Epithelial cell of prostate (primary cell): ENCODE results near the gene MTX3.

Experiments
- DNase-seq: peaks from one replicate; pipeline ENCODE4 v3.0.0-alpha.2; 2011; ENCODE audit warnings: low read depth, low spot score
- H3K27ac ChIP-seq: fragments of 450-650 bp; 2 replicates; pipeline ENCODE4 v1.5.1; 2017; ENCODE audit warnings: mild to moderate bottlenecking

Gene MTX3

DNA sequence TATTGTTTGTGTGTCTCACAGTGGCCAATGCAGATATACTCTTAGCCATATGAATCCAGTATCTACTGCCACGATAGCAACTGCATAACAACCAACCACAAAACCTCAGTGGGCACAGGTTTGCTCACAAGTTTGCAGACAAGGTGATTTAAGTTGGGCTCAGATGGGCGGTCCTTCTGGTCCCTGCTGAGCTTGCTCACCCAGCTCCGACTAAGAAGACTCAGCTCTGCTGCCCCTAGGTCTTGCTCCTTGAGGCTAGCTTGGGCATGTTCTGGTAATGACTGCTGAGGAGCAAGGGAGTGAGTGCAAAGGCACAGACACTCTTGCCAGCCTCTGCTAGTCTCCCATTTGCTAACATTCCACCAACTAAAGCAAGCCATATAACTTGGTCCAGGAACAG, 52.6 kb downstream of the MTX3 start:
- H3K27ac ChIP-seq = peak overlapping the region; percentile 57
- DNase-seq = peak; percentile 83

- DNase-seq = no peak
- peak overlapping the region; percentile 57 for H3K27ac ChIP-seq
Observed at GRCh38 chr5:79936646-79937216, 54.3 kb downstream of the MTX3 start.

DNA sequence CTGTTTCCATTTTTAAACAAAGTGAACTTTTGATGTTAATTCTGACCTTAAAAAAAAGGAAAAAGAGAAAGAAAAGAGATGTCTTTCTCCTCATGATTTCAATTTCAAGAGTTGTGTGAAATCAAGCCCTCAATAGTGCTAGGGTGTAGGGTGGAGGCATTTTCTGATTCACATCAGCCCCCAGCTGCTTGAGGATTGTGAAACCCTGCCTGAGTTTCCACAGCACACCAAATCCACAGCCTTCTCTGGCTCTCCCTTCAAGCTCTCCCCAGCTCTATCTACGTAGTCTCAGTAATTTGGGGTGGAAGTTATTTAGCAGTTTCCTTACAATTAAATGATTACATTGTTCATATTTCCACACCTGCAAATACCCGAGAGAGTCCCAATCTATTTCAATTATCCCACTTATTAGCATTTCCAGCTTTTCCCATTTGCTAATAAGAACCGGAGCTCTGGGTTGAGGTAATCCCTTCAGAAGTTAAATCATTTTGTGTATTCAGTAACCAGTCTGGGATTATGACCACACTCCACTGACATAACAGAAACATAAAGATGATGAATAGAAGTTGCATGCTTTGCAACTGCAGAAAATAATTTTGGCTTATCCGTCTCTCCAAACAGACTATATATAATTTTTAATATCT, 54.9 kb downstream of the MTX3 start:
- H3K27ac ChIP-seq = peak overlapping the region; percentile 57
- DNase-seq = no peak

- no peak for DNase-seq
- H3K27ac ChIP-seq = no peak overlapping the region
Observed at GRCh38 chr5:79934681-79935080, 56.4 kb downstream of the MTX3 start.

- DNase-seq = no peak
- no peak overlapping the region for H3K27ac ChIP-seq
Observed at GRCh38 chr5:79932510-79933504, 58.3 kb downstream of the MTX3 start.

DNA sequence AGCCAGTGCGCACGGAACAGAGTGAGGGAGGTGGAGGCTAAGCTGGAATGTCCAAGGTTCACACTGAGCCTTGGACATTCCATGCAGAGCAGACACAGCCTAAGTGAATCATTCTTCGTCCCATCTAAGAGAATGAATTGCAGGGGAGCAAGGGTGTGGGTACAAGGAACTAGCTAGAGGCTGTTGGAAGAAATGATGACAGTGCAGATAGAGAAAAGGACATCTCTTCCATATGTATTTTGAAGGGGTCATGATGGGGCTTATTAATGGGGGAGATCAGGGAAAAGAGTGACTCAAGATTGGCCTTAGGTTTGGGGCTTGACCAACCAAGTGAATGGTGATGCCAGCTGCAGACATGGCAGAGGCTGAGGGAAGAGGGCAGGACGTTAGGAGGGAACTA, 59.2 kb downstream of the MTX3 start:
- H3K27ac ChIP-seq = no peak overlapping the region
- no peak for DNase-seq

GRCh38 chr5:79931409-79931808, 59.7 kb downstream of the MTX3 start:
- DNase-seq = no peak
- H3K27ac ChIP-seq = no peak overlapping the region

- DNase-seq = no peak
- no peak overlapping the region for H3K27ac ChIP-seq
Observed at GRCh38 chr5:79929095-79929494, 62.0 kb downstream of the MTX3 start.
